Kidney epithelial cell (primary cell): ENCODE data around the gene LRRN3. TPM values are rescaled to one million over a fixed set of nuclear protein-coding genes. Genes with fewer than 3 reads are reported as not detected.

ENCODE experiments used
- DNase-seq: peaks from one replicate; pipeline ENCODE4 v3.0.0-alpha.2; 2010; ENCODE audit warnings: low read depth
- H3K27me3 ChIP-seq: 2 replicates; pipeline ENCODE4 v1.6.0; 2011; ENCODE audit warnings: low read length; ENCODE audit not compliant: control insufficient read depth, insufficient read depth
- H3K36me3 ChIP-seq: 2 replicates; pipeline ENCODE4 v1.5.1; 2011; ENCODE audit warnings: low read length; ENCODE audit not compliant: control insufficient read depth, insufficient read depth
- H3K4me3 ChIP-seq: 2 replicates; pipeline ENCODE4 v1.5.1; 2011; ENCODE audit warnings: low read depth, mild to moderate bottlenecking, control low read depth, low read length
- CTCF ChIP-seq: IDR thresholded peaks from 2 replicates; pipeline ENCODE4 v1.5.1; 2011; ENCODE audit warnings: mild to moderate bottlenecking, moderate library complexity, low read length, control low read depth, inconsistent platforms; ENCODE audit not compliant: insufficient read depth, poor library complexity, severe bottlenecking
- total RNA-seq: library from RNA; depleted of rRNA; stranded (reverse); fragments of >200 nt; gene quantifications from 2 replicates; pipeline ENCODE4 v1.2.3, GENCODE V29; 2015

The LRRN3 gene
- total RNA-seq, 1 donor from 2014 or later: 0.38 TPM

GRCh38 chr7:111137296-111138192 lies 46.6 kb downstream of the LRRN3 start:
- DNase-seq: no peak
- no peak for TF ChIP-seq CTCF
- Histone ChIP-seq H3K27me3 (no peaks in the 10 kb centered on the region), H3K4me3 (no peak overlapping the region), H3K36me3 (no peaks in the 10 kb centered on the region)

GRCh38 chr7:111138193-111138569 lies 47.3 kb downstream of the LRRN3 start:
- TF ChIP-seq CTCF: no peak
- DNase-seq: no peak
- H3K4me3 ChIP-seq: no peak overlapping the region
- no peaks in the 10 kb centered on the region for H3K36me3 ChIP-seq
- H3K27me3 ChIP-seq: no peaks in the 10 kb centered on the region

GRCh38 chr7:111138586-111138985 lies 47.7 kb downstream of the LRRN3 start:
- H3K27me3 ChIP-seq: no peaks in the 10 kb centered on the region
- no peak for DNase-seq
- H3K4me3 ChIP-seq: no peak overlapping the region

GRCh38 chr7:111140091-111140865 lies 49.4 kb downstream of the LRRN3 start:
- DNase-seq: no peak

More at GRCh38 chr7:111138586-111138985, 47.7 kb downstream of the LRRN3 start:
- TF ChIP-seq CTCF: no peak
- no peaks in the 10 kb centered on the region for H3K36me3 ChIP-seq

GRCh38 chr7:111145472-111145871 lies 54.5 kb downstream of the LRRN3 start:
- H3K36me3 ChIP-seq: no peaks in the 10 kb centered on the region
- H3K4me3 ChIP-seq: no peak overlapping the region
- no peak for DNase-seq
- TF ChIP-seq CTCF: no peak
- no peaks in the 10 kb centered on the region for H3K27me3 ChIP-seq

More at GRCh38 chr7:111140091-111140865, 49.4 kb downstream of the LRRN3 start:
- Histone ChIP-seq H3K36me3 (no peaks in the 10 kb centered on the region), H3K27me3 (no peaks in the 10 kb centered on the region), H3K4me3 (no peak overlapping the region)
- TF ChIP-seq CTCF: no peak
